IMR-90 (cell line): ENCODE measurements around the gene SRSF2. TPM values are rescaled to one million over a fixed set of nuclear protein-coding genes. Genes with fewer than 3 reads are reported as not detected.

Experiments
- ATAC-seq: fragments of 200-7000 bp; cut with Tn5 transposase; 2 replicates; pipeline ENCODE4 v1.9.1; 2020; ENCODE audit warnings: low read depth, mild to moderate bottlenecking, moderate library complexity
- BruUV-seq: library from RNA; stranded (reverse); fragments of 400-500 nt; replicated peaks from 2 replicates; lab custom pipeline; 2021; lab: Mats Ljungman, UMichigan
- CTCF ChIA-PET: fragments of 300-600 bp; formaldehyde crosslinking; extraction: SDS; loops from one replicate; lab custom pipeline; 2021; ENCODE audit warnings: antibody characterized with exemption; lab: Yijun Ruan, JAX
- POLR2A ChIA-PET: fragments of 300-600 bp; sonication (Branson Sonifier 250); formaldehyde crosslinking; loops from one replicate; lab custom pipeline; 2022; ENCODE audit warnings: antibody characterized with exemption; ENCODE audit not compliant: unreplicated experiment; lab: Charles Lee
- DNase-seq: peaks from one replicate; pipeline ENCODE4 v3.0.0; 2013
- H2AFZ ChIP-seq: replicated peaks from 2 replicates; pipeline ENCODE3; 2013; ENCODE audit warnings: low read length, mild to moderate bottlenecking; ENCODE audit not compliant: poor library complexity
- H2AK5ac ChIP-seq: 2 replicates; pipeline ENCODE4 v1.6.1; 2013; ENCODE audit warnings: low read depth, low read length, inconsistent platforms
- H2AK9ac ChIP-seq: replicated peaks from 2 replicates; pipeline ENCODE3; 2013; ENCODE audit warnings: mild to moderate bottlenecking, low read depth, low read length, moderate library complexity; ENCODE audit not compliant: poor library complexity
- H2BK120ac ChIP-seq: 2 replicates; pipeline ENCODE4 v1.6.1; 2013; ENCODE audit warnings: low read depth, low read length, inconsistent platforms
- H2BK15ac ChIP-seq: 3 replicates; pipeline ENCODE4 v1.6.1; 2013; ENCODE audit warnings: low read depth, low read length, inconsistent platforms
- H2BK20ac ChIP-seq: 2 replicates; pipeline ENCODE4 v1.6.1; 2013; ENCODE audit warnings: low read depth, mild to moderate bottlenecking, inconsistent platforms, low read length, moderate library complexity
- H2BK5ac ChIP-seq: 2 replicates; pipeline ENCODE4 v1.6.1; 2013; ENCODE audit warnings: mild to moderate bottlenecking, low read depth, low read length, inconsistent platforms; ENCODE audit not compliant: poor library complexity, severe bottlenecking
- H3K14ac ChIP-seq: replicated peaks from 2 replicates; pipeline ENCODE4 v1.6.1; 2013; ENCODE audit warnings: low read depth, low read length, inconsistent platforms
- H3K18ac ChIP-seq: 2 replicates; pipeline ENCODE4 v1.6.1; 2013; ENCODE audit warnings: low read depth, low read length, control low read depth
- H3K23ac ChIP-seq: 2 replicates; pipeline ENCODE4 v1.6.1; 2013; ENCODE audit warnings: low read depth, low read length, inconsistent platforms
- H3K27ac ChIP-seq: 2 replicates; pipeline ENCODE4 v1.5.1; 2013; ENCODE audit warnings: mild to moderate bottlenecking, control low read depth, low read length; ENCODE audit not compliant: insufficient read depth
- H3K27me3 ChIP-seq: 2 replicates; pipeline ENCODE4 v1.6.1; 2013; ENCODE audit warnings: low read length; ENCODE audit not compliant: control insufficient read depth, insufficient read depth
- H3K36me3 ChIP-seq: 2 replicates; pipeline ENCODE4 v1.6.1; 2013; ENCODE audit warnings: low read length, mixed read lengths; ENCODE audit not compliant: control insufficient read depth, insufficient read depth
- H3K4ac ChIP-seq: 2 replicates; pipeline ENCODE4 v1.6.1; 2013; ENCODE audit warnings: low read depth, low read length, inconsistent platforms
- H3K4me1 ChIP-seq: 2 replicates; pipeline ENCODE4 v1.6.1; 2013; ENCODE audit warnings: low read length, mixed read lengths; ENCODE audit not compliant: control insufficient read depth, insufficient read depth
- H3K4me2 ChIP-seq: 2 replicates; pipeline ENCODE4 v1.6.1; 2013; ENCODE audit warnings: low read depth, mild to moderate bottlenecking, control low read depth, low read length, moderate library complexity
- H3K4me3 ChIP-seq: 2 replicates; pipeline ENCODE4 v1.5.1; 2013; ENCODE audit warnings: low read depth, mild to moderate bottlenecking, control low read depth, low read length, moderate library complexity; ENCODE audit not compliant: insufficient read depth
- H3K56ac ChIP-seq: 2 replicates; pipeline ENCODE4 v1.6.1; 2013; ENCODE audit warnings: low read length, inconsistent platforms; ENCODE audit not compliant: insufficient read depth; ENCODE audit errors: extremely low read depth
- H3K79me1 ChIP-seq, 2 experiments: 2 replicates each; pipeline ENCODE4 v1.6.1; 2013; ENCODE audit warnings: low read length in 2 of 2, inconsistent platforms in 1 of 2, low read depth in 1 of 2
- H3K9ac ChIP-seq: 2 replicates; pipeline ENCODE4 v1.6.1; 2013; ENCODE audit warnings: low read depth, low read length, control low read depth
- H3K9me1 ChIP-seq: 2 replicates; pipeline ENCODE4 v1.6.1; 2013; ENCODE audit warnings: low read length, inconsistent platforms; ENCODE audit not compliant: insufficient read depth
- H3K9me3 ChIP-seq: 2 replicates; pipeline ENCODE4 v1.6.1; 2013; ENCODE audit warnings: low read length; ENCODE audit not compliant: control insufficient read depth, insufficient read depth
- H4K20me1 ChIP-seq: 2 replicates; pipeline ENCODE4 v1.6.1; 2013; ENCODE audit warnings: low read length, inconsistent platforms; ENCODE audit not compliant: insufficient read depth
- H4K5ac ChIP-seq: 2 replicates; pipeline ENCODE4 v1.6.1; 2013; ENCODE audit warnings: mild to moderate bottlenecking, low read depth, low read length, control low read depth
- H4K8ac ChIP-seq, 2 experiments: 2 replicates each; pipeline ENCODE4 v1.6.1; 2013; ENCODE audit warnings: low read depth in 2 of 2, low read length in 2 of 2, control low read depth in 1 of 2, inconsistent platforms in 1 of 2
- H4K91ac ChIP-seq: 2 replicates; pipeline ENCODE4 v1.6.1; 2013; ENCODE audit warnings: low read depth, low read length, inconsistent platforms; ENCODE audit not compliant: insufficient read depth
- BHLHE40 ChIP-seq: fragments of 150-350 bp; IDR thresholded peaks from 2 replicates; pipeline ENCODE4 v1.6.1; 2016; ENCODE audit warnings: mild to moderate bottlenecking, low read depth, low read length
- CEBPB ChIP-seq: IDR thresholded peaks from 2 replicates; pipeline ENCODE4 v1.6.1; 2012; ENCODE audit warnings: low read depth, low read length, improper control_type of control experiment
- CHD1 ChIP-seq: IDR thresholded peaks from 2 replicates; pipeline ENCODE4 v1.6.1; 2012; ENCODE audit warnings: low read depth, low read length, improper control_type of control experiment
- FOS ChIP-seq: fragments of 150-350 bp; IDR thresholded peaks from 2 replicates; pipeline ENCODE4 v1.6.1; 2016; ENCODE audit warnings: low read depth, low read length
- MAFK ChIP-seq: IDR thresholded peaks from 2 replicates; pipeline ENCODE4 v1.6.1; 2012; ENCODE audit warnings: low read depth, low read length, improper control_type of control experiment
- MAZ ChIP-seq: IDR thresholded peaks from 2 replicates; pipeline ENCODE4 v1.6.1; 2012; ENCODE audit warnings: low read depth, mild to moderate bottlenecking, low read length, improper control_type of control experiment, moderate library complexity, borderline replicate concordance
- MXI1 ChIP-seq: IDR thresholded peaks from 2 replicates; pipeline ENCODE4 v1.6.1; 2012; ENCODE audit warnings: low read depth, mild to moderate bottlenecking, low read length, moderate library complexity, borderline replicate concordance
- NFE2L2 ChIP-seq: fragments of 150-350 bp; IDR thresholded peaks from 2 replicates; pipeline ENCODE4 v1.6.1; 2016; ENCODE audit warnings: low read depth, mild to moderate bottlenecking, low read length
- RAD21 ChIP-seq: IDR thresholded peaks from 2 replicates; pipeline ENCODE4 v1.6.1; 2012; ENCODE audit warnings: low read length, improper control_type of control experiment
- RCOR1 ChIP-seq: IDR thresholded peaks from 2 replicates; pipeline ENCODE4 v1.6.1; 2012; ENCODE audit warnings: mild to moderate bottlenecking, low read length, improper control_type of control experiment; ENCODE audit not compliant: insufficient replicate concordance
- RFX5 ChIP-seq: IDR thresholded peaks from 2 replicates; pipeline ENCODE4 v1.8.0; 2012; ENCODE audit warnings: low read depth, mild to moderate bottlenecking, low read length, moderate library complexity
- WGBS, 2 experiments: methylation state at CpG; one replicate each; pipeline versions ENCODE4 v1.1.5 to v1.1.7; 2013; ENCODE audit warnings: missing lambda C conversion rate in 2 of 2; ENCODE audit not compliant: insufficient read length in 1 of 2; ENCODE audit errors: extremely low coverage in 2 of 2; 5-methylcytosine and 5-hydroxymethylcytosine counted together
- dilution Hi-C: fragments of 300-500 bp; cut with HindIII; formaldehyde crosslinking; loops from one replicate; pipeline ENCODE4 v1.14.3; 2018; ENCODE audit warnings: low sequenced_read_pairs; ENCODE audit not compliant: unreplicated experiment
- in situ Hi-C: fragments of 300-500 bp; cut with MboI; formaldehyde crosslinking; loops from 3 replicates; pipeline ENCODE4 v1.14.3; 2019; ENCODE audit warnings: low sequenced_read_pairs, inconsistent platforms, mixed read lengths
- intact Hi-C: fragments of 100-400 bp; cut with micrococcal nuclease; formaldehyde crosslinking; loops from 2 replicates; pipeline ENCODE4 v1.10.0; 2022
- polyA plus RNA-seq, 3 experiments: library from polyadenylated mRNA; depleted of rRNA; stranded (reverse); fragments of >200 nt; gene quantifications; 2 replicates each; pipeline ENCODE4 v1.2.3, GENCODE V29; 2012; ENCODE audit warnings: low replicate concordance in 1 of 3
- total RNA-seq: library from RNA; depleted of rRNA; stranded (reverse); fragments of >200 nt; gene quantifications from 2 replicates; pipeline ENCODE4 v1.2.3, GENCODE V29; 2012
- TF ChIP-seq, protein P1 (sequence below): fragments of 150-350 bp; IDR thresholded peaks from 2 replicates; pipeline ENCODE4 v1.6.1; 2016; ENCODE audit warnings: low read depth, mild to moderate bottlenecking, low read length, moderate library complexity, borderline replicate concordance
- TF ChIP-seq, protein P2 (sequence below): conservative IDR thresholded peaks from 2 replicates; pipeline ENCODE4 v1.5.1; 2012; ENCODE audit warnings: mild to moderate bottlenecking, low read depth, low read length, improper control_type of control experiment

Gene SRSF2
- total and polyA plus RNA-seq, 2 of the 4 experiments (the other 2 are of a cell fraction): 98.0 to 296 TPM

GRCh38 chr17:76704805-76705204, 32.3 kb downstream of the SRSF2 start:
- DNase-seq: no peak
- Histone ChIP-seq H3K4me3 (no peak overlapping the region), H4K20me1 (peaks cover 94% of the 10 kb centered on the region), H3K4me2 (no peak overlapping the region), H4K5ac (no peak overlapping the region), H3K14ac (no peak overlapping the region), H3K23ac (no peak overlapping the region), H3K9ac (no peak overlapping the region), H3K4me1 (peaks cover 40% of the 10 kb centered on the region), H2BK15ac (no peak overlapping the region), H3K27me3 (no peaks in the 10 kb centered on the region), H3K27ac (no peak overlapping the region), H3K36me3 (peaks cover 7% of the 10 kb centered on the region), H3K9me1 (peaks cover 41% of the 10 kb centered on the region), H3K4ac (no peak overlapping the region), H3K18ac (no peak overlapping the region), H2AK5ac (no peak overlapping the region), H2BK20ac (no peak overlapping the region), H3K56ac (no peak overlapping the region), H2AK9ac (no peak overlapping the region), H2BK5ac (no peak overlapping the region), H2AFZ (no peak overlapping the region), H4K91ac (no peak overlapping the region), H3K79me1 (peaks cover 4 to 89% of the 10 kb centered on the region in 2 experiments; a peak in 3 of 4 replicates), H2BK120ac (no peak overlapping the region), H3K9me3 (no peaks in the 10 kb centered on the region), H4K8ac (no peak overlapping the region)
- CTCF ChIA-PET: no interaction called here
- dilution Hi-C loops: no loop called here
- POLR2A ChIA-PET: no interaction called here
- no TSS peak for BruUV-seq
- 72% methylated on average over 3 of the region's 4 CpGs; no CpG with 5 or more reads in 1 of the 2 experiments for WGBS, 2 experiments
- in situ Hi-C loops: no loop called here
- intact Hi-C loops: no loop called here
- no peak for TF ChIP-seq MXI1
- TF ChIP-seq NFE2L2: no peak
- TF ChIP-seq, protein P1, sequence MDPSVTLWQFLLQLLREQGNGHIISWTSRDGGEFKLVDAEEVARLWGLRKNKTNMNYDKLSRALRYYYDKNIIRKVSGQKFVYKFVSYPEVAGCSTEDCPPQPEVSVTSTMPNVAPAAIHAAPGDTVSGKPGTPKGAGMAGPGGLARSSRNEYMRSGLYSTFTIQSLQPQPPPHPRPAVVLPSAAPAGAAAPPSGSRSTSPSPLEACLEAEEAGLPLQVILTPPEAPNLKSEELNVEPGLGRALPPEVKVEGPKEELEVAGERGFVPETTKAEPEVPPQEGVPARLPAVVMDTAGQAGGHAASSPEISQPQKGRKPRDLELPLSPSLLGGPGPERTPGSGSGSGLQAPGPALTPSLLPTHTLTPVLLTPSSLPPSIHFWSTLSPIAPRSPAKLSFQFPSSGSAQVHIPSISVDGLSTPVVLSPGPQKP: no peak
- TF ChIP-seq MAFK: no peak
- TF ChIP-seq, protein P2, sequence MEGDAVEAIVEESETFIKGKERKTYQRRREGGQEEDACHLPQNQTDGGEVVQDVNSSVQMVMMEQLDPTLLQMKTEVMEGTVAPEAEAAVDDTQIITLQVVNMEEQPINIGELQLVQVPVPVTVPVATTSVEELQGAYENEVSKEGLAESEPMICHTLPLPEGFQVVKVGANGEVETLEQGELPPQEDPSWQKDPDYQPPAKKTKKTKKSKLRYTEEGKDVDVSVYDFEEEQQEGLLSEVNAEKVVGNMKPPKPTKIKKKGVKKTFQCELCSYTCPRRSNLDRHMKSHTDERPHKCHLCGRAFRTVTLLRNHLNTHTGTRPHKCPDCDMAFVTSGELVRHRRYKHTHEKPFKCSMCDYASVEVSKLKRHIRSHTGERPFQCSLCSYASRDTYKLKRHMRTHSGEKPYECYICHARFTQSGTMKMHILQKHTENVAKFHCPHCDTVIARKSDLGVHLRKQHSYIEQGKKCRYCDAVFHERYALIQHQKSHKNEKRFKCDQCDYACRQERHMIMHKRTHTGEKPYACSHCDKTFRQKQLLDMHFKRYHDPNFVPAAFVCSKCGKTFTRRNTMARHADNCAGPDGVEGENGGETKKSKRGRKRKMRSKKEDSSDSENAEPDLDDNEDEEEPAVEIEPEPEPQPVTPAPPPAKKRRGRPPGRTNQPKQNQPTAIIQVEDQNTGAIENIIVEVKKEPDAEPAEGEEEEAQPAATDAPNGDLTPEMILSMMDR: no peak
- TF ChIP-seq CHD1: no peak
- no peak for TF ChIP-seq RAD21
- no peak for TF ChIP-seq RFX5
- no peak for TF ChIP-seq BHLHE40
- TF ChIP-seq RCOR1: no peak
- no peak for TF ChIP-seq MAZ
- TF ChIP-seq CEBPB: no peak
- no peak for TF ChIP-seq FOS
- no peak for ATAC-seq
